ENCODE results near the gene COG7. TPM values are rescaled to one million over a fixed set of nuclear protein-coding genes. Genes with fewer than 3 reads are reported as not detected.
"Not testable (repeated sequence)": the region's sequence is repeated elsewhere in the genome, so short reads cannot be mapped to it uniquely, and the experiment has no call there.

The COG7 gene
- total RNA-seq, 1 experiment from 2014 or later = 13.5 TPM

- CTCF ChIA-PET = interaction anchor here (0.6 to 1.1 kb wide), 2 partner anchors 43 to 44 kb away, joined by 3 read pairs; no protein-coding TSS in a partner anchor
- Histone ChIP-seq H3K4me2 (ENCODE audit: low read length) (peak overlapping the region; percentile 34), H3K27me3 (ENCODE audit: low read length) (no peaks in the 10 kb centered on the region), H3K9me3 (ENCODE audit: low read length) (no peaks in the 10 kb centered on the region), H3F3A (ENCODE audit: low read length, unreplicated experiment) (no peaks in the 10 kb centered on the region), H3K36me3 (ENCODE audit: low read depth, low read length) (no peaks in the 10 kb centered on the region; the same call in 1 of the 2 replicates), H2AFZ (ENCODE audit: low read length) (no peak overlapping the region), H3K4me3 (ENCODE audit: low read length) (no peak overlapping the region), H3K79me2 (ENCODE audit: low read length) (no peaks in the 10 kb centered on the region), H3K27ac (ENCODE audit: low read length) (peak overlapping the region; percentile 37), H3K9me2 (replicated peaks; ENCODE audit: low read length) (no peaks in the 10 kb centered on the region), H3K9ac (ENCODE audit: low read length) (no peak overlapping the region), H4K20me1 (ENCODE audit: low read length) (no peaks in the 10 kb centered on the region), H3K4me1 (ENCODE audit: insufficient read depth, low read length) (peaks cover 33% of the 10 kb centered on the region)
- intact Hi-C loops (cut with micrococcal nuclease) = loop anchor here (2.0 kb wide), 1 partner anchor 33 kb away; no protein-coding TSS in a partner anchor
- TF ChIP-seq EZH2phosphoT487 (IDR thresholded peaks at IDR 0.05; ENCODE audit: borderline replicate concordance, low read length) (no peak), CTCF (conservative IDR thresholded peaks at IDR 0.05; ENCODE audit: low read depth, low read length) (no peak), EZH2 (IDR thresholded peaks at IDR 0.05; ENCODE audit: low read length, unreplicated experiment) (no peak)
- POLR2A ChIA-PET (ENCODE audit: unreplicated experiment) = no interaction called here
- DNase-seq (no peak), ATAC-seq (no peak)
- no TSS peak for BruUV-seq (replicated peaks)
These were observed 61.4 kb downstream of the COG7 start for GRCh38 chr16:23391381-23392222.

- H3K27ac ChIP-seq (ENCODE audit: low read length); H3K9me2 ChIP-seq (replicated peaks; ENCODE audit: low read length); H2AFZ ChIP-seq (ENCODE audit: low read length); H3K36me3 ChIP-seq (ENCODE audit: low read depth, low read length); H4K20me1 ChIP-seq (ENCODE audit: low read length); ATAC-seq; H3K9ac ChIP-seq (ENCODE audit: low read length); H3K4me2 ChIP-seq (ENCODE audit: low read length); H3K79me2 ChIP-seq (ENCODE audit: low read length); DNase-seq; BruUV-seq (replicated peaks); POLR2A ChIA-PET (ENCODE audit: unreplicated experiment); H3K27me3 ChIP-seq (ENCODE audit: low read length); H3F3A ChIP-seq (ENCODE audit: low read length, unreplicated experiment); H3K4me3 ChIP-seq (ENCODE audit: low read length); H3K9me3 ChIP-seq (ENCODE audit: low read length): not testable (repeated sequence)
- intact Hi-C loops (cut with micrococcal nuclease) = loop anchor here (1.0 to 2.0 kb wide), 2 partner anchors 35 to 65 kb away; no protein-coding TSS in a partner anchor
- CTCF ChIA-PET = interaction anchor here (0.8 kb wide), 1 partner anchor 34 kb away, joined by 6 read pairs; no protein-coding TSS in a partner anchor
- H3K4me1 ChIP-seq (ENCODE audit: insufficient read depth, low read length) = peaks cover 33% of the 10 kb centered on the region
These were observed 63.1 kb downstream of the COG7 start for GRCh38 chr16:23389936-23390335.

- no peaks in the 10 kb centered on the region for H4K20me1 ChIP-seq (ENCODE audit: low read length)
- H3K4me2 ChIP-seq (ENCODE audit: low read length) = no peak overlapping the region
- DNase-seq = no peak
- H3K9me2 ChIP-seq (replicated peaks; ENCODE audit: low read length) = no peaks in the 10 kb centered on the region
- POLR2A ChIA-PET (ENCODE audit: unreplicated experiment) = no interaction called here
- no peaks in the 10 kb centered on the region; the same call in 1 of the 2 replicates for H3K36me3 ChIP-seq (ENCODE audit: low read depth, low read length)
- H3K9me3 ChIP-seq (ENCODE audit: low read length) = no peaks in the 10 kb centered on the region
- no peak for ATAC-seq
- H2AFZ ChIP-seq (ENCODE audit: low read length) = no peak overlapping the region
- CTCF ChIA-PET = no interaction called here
- peaks cover 33% of the 10 kb centered on the region for H3K4me1 ChIP-seq (ENCODE audit: insufficient read depth, low read length)
- no peak overlapping the region for H3K4me3 ChIP-seq (ENCODE audit: low read length)
- no peaks in the 10 kb centered on the region for H3K79me2 ChIP-seq (ENCODE audit: low read length)
- intact Hi-C loops (cut with micrococcal nuclease) = no loop called here
- TF ChIP-seq CTCF (conservative IDR thresholded peaks at IDR 0.05; ENCODE audit: low read depth, low read length) (no peak), EZH2 (IDR thresholded peaks at IDR 0.05; ENCODE audit: low read length, unreplicated experiment) (no peak), EZH2phosphoT487 (IDR thresholded peaks at IDR 0.05; ENCODE audit: borderline replicate concordance, low read length) (no peak)
- H3K9ac ChIP-seq (ENCODE audit: low read length) = no peak overlapping the region
- no peak overlapping the region for H3K27ac ChIP-seq (ENCODE audit: low read length)
- H3F3A ChIP-seq (ENCODE audit: low read length, unreplicated experiment) = no peaks in the 10 kb centered on the region
- no peaks in the 10 kb centered on the region for H3K27me3 ChIP-seq (ENCODE audit: low read length)
- BruUV-seq (replicated peaks) = no TSS peak
These were observed 63.8 kb downstream of the COG7 start for GRCh38 chr16:23389201-23389600.
